GM12878 (cell line): ENCODE results near the gene MYH6. TPM values are rescaled to one million over a fixed set of nuclear protein-coding genes. Genes with fewer than 3 reads are reported as not detected.

ENCODE experiments used
- ATAC-seq: fragments of 200-7000 bp; cut with Tn5 transposase; 3 replicates; pipeline ENCODE4 v1.9.1; 2020; ENCODE audit warnings: mild to moderate bottlenecking, moderate library complexity
- BruUV-seq: library from RNA; stranded (reverse); fragments of 400-500 nt; replicated peaks from 2 replicates; lab custom pipeline; 2021; lab: Mats Ljungman, UMichigan
- CTCF ChIA-PET: fragments of 300-600 bp; sonication (Branson Sonifier 250); formaldehyde crosslinking; extraction: SDS; loops from one replicate; lab custom pipeline; 2021; ENCODE audit warnings: inconsistent platforms; lab: Yijun Ruan, JAX
- POLR2A ChIA-PET: fragments of 350-600 bp; formaldehyde crosslinking; extraction: SDS; loops from one replicate; lab custom pipeline; 2021; ENCODE audit warnings: inconsistent platforms; lab: Charles Lee
- RAD21 ChIA-PET: fragments of 300-600 bp; sonication (Branson Sonifier 250); formaldehyde crosslinking; loops from one replicate; lab custom pipeline; 2023; ENCODE audit warnings: antibody characterized with exemption; ENCODE audit not compliant: unreplicated experiment; lab: Charles Lee
- SMC1A ChIA-PET: fragments of 300-600 bp; sonication (Branson Sonifier 250); formaldehyde crosslinking; loops from one replicate; lab custom pipeline; 2023; ENCODE audit not compliant: unreplicated experiment, uncharacterized antibody; lab: Charles Lee
- DNase-seq: peaks from one replicate; pipeline ENCODE4 v3.0.0-alpha.2; 2011; ENCODE audit warnings: low read depth, low spot score
- FAIRE-seq: peaks from 3 replicates; lab custom pipeline; 2011; peaks lifted over from hg19 to GRCh38; lab: Jason Lieb, UNC
- H2AFZ ChIP-seq: 2 replicates; pipeline ENCODE4 v1.6.0; 2011; ENCODE audit warnings: low read depth, low read length, control low read depth; ENCODE audit not compliant: control insufficient read depth
- H3K27ac ChIP-seq: 2 replicates; pipeline ENCODE4 v1.5.1; 2011; ENCODE audit warnings: control low read depth; ENCODE audit not compliant: control insufficient read depth, insufficient read depth
- H3K27me3 ChIP-seq, 2 experiments: replicated peaks in 1 of 2; 2 replicates each; pipeline versions ENCODE4 v1.6.0 to v1.6.1; 2011; ENCODE audit warnings: low read length in 1 of 2; ENCODE audit not compliant: control insufficient read depth in 2 of 2, insufficient read depth in 2 of 2
- H3K36me3 ChIP-seq, 2 experiments: 2 replicates each; pipeline ENCODE4 v1.5.1; 2011; ENCODE audit warnings: low read length in 1 of 2; ENCODE audit not compliant: control insufficient read depth in 2 of 2, insufficient read depth in 2 of 2
- H3K4me1 ChIP-seq: 2 replicates; pipeline ENCODE4 v1.6.1; 2011; ENCODE audit warnings: mild to moderate bottlenecking, low read length, moderate library complexity, mixed read lengths; ENCODE audit not compliant: control insufficient read depth, insufficient read depth
- H3K4me2 ChIP-seq: 2 replicates; pipeline ENCODE4 v1.6.0; 2011; ENCODE audit warnings: control low read depth; ENCODE audit not compliant: control insufficient read depth, insufficient read depth
- H3K4me3 ChIP-seq: fragments of 200-600 bp; sonication (generic); 2 replicates; pipeline ENCODE4 v1.5.1; 2016
- H3K79me2 ChIP-seq: 2 replicates; pipeline ENCODE4 v1.6.0; 2011; ENCODE audit warnings: low read length; ENCODE audit not compliant: control insufficient read depth, insufficient read depth
- H3K9ac ChIP-seq: 2 replicates; pipeline ENCODE4 v1.8.0; 2011; ENCODE audit warnings: low read length, control low read depth, mixed read lengths; ENCODE audit not compliant: control insufficient read depth, insufficient read depth
- H3K9me3 ChIP-seq: replicated peaks from 3 replicates; pipeline ENCODE4 v1.5.1; 2011; ENCODE audit warnings: mild to moderate bottlenecking, low read length; ENCODE audit not compliant: control insufficient read depth, insufficient read depth
- H4K20me1 ChIP-seq: 2 replicates; pipeline ENCODE4 v1.6.0; 2011; ENCODE audit not compliant: control insufficient read depth, insufficient read depth
- CEBPB ChIP-seq, 2 experiments: fragments of 150-350 bp in 1 of 2; IDR thresholded peaks; 2 replicates each; pipeline ENCODE4 v1.6.1; 2012 to 2014; ENCODE audit warnings: low read depth in 2 of 2, low read length in 2 of 2, borderline replicate concordance in 1 of 2, inconsistent platforms in 1 of 2
- CEBPZ ChIP-seq: fragments of 150-350 bp; IDR thresholded peaks from 2 replicates; pipeline ENCODE4 v1.6.1; 2016; ENCODE audit warnings: low read depth, low read length
- CHD1 ChIP-seq: IDR thresholded peaks from 2 replicates; pipeline ENCODE4 v1.6.1; 2012; ENCODE audit warnings: low read depth, low read length, improper control_type of control experiment
- CREM ChIP-seq: IDR thresholded peaks from 2 replicates; pipeline ENCODE4 v1.6.1; 2014; ENCODE audit warnings: antibody characterized with exemption, low read depth
- DPF2 ChIP-seq: fragments of 450-650 bp; IDR thresholded peaks from 2 replicates; pipeline ENCODE4 v1.6.1; 2017; ENCODE audit warnings: mild to moderate bottlenecking
- E2F8 ChIP-seq: fragments of 450-650 bp; IDR thresholded peaks from 2 replicates; pipeline ENCODE4 v1.6.1; 2018; ENCODE audit warnings: mild to moderate bottlenecking, low read depth, moderate library complexity; ENCODE audit not compliant: partially characterized antibody
- EP300 ChIP-seq, 2 experiments: fragments of 150-350 bp in 1 of 2; IDR thresholded peaks; 2 replicates each; pipeline ENCODE4 v1.6.1; 2011 to 2012; ENCODE audit warnings: low read depth in 2 of 2, low read length in 2 of 2, borderline replicate concordance in 1 of 2, improper control_type of control experiment in 1 of 2, inconsistent platforms in 1 of 2; ENCODE audit not compliant: control insufficient read depth in 1 of 2
- LARP7 ChIP-seq: fragments of 450-650 bp; IDR thresholded peaks from 2 replicates; pipeline ENCODE4 v1.6.1; 2017; ENCODE audit warnings: mild to moderate bottlenecking
- SMAD1 ChIP-seq: fragments of 450-650 bp; IDR thresholded peaks from 2 replicates; pipeline ENCODE4 v1.6.1; 2018; ENCODE audit warnings: mild to moderate bottlenecking, low read depth; ENCODE audit not compliant: partially characterized antibody
- SREBF1 ChIP-seq: IDR thresholded peaks from 2 replicates; pipeline ENCODE4 v1.6.1; 2012; ENCODE audit warnings: mild to moderate bottlenecking, low read length
- TAF1 ChIP-seq: IDR thresholded peaks from 2 replicates; pipeline ENCODE4 v1.6.1; 2011; ENCODE audit warnings: mild to moderate bottlenecking, low read depth, low read length, borderline replicate concordance
- ZBED1 ChIP-seq: IDR thresholded peaks from 2 replicates; pipeline ENCODE4 v1.6.1; 2016; ENCODE audit warnings: borderline replicate concordance
- ZBTB4 ChIP-seq: fragments of 450-650 bp; formaldehyde crosslinking; IDR thresholded peaks from 2 replicates; pipeline ENCODE4 v1.4.0; 2022; ENCODE audit warnings: mild to moderate bottlenecking, moderate library complexity
- WGBS: methylation state at CpG from one replicate; pipeline ENCODE4 v1.1.6; 2016; ENCODE audit warnings: low lambda C conversion rate; ENCODE audit not compliant: insufficient replicate concordance, insufficient coverage; ENCODE audit errors: missing lambda C conversion rate; 5-methylcytosine and 5-hydroxymethylcytosine counted together
- in situ Hi-C: fragments of 300-500 bp; cut with MboI; formaldehyde crosslinking; loops from 9 replicates; pipeline ENCODE4 v1.14.3; 2018; ENCODE audit warnings: mixed read lengths
- intact Hi-C: fragments of 100-400 bp; cut with micrococcal nuclease; formaldehyde crosslinking; loops from one replicate; pipeline ENCODE4 v1.14.2; 2022; ENCODE audit not compliant: unreplicated experiment
- polyA plus RNA-seq, 11 experiments: library from polyadenylated mRNA; depleted of rRNA in 4 of 11; unstranded in 6 of 11; stranded (reverse) in 5 of 11; fragments of >200 nt; fragmentation: Nextera tagmentation in 4 of 11; fragmentation: Illumina TruSeq in 1 of 11; extraction: Ambion mirVana in 4 of 11; extraction: Trizol in 1 of 11; gene quantifications; 1 replicate in 1 of 11; 2 replicates in 10 of 11; pipeline versions ENCODE4 v1.2.1 to v1.2.3, GENCODE V29; 2011 to 2016; ENCODE audit warnings: inconsistent platforms in 2 of 11, missing spikeins in 2 of 11, low read depth in 1 of 11
- total RNA-seq, 4 experiments: library from RNA; depleted of rRNA in 3 of 4; stranded (reverse); fragments of >200 nt in 3 of 4; fragmentation: Illumina TruSeq in 1 of 4; extraction: Trizol in 1 of 4; gene quantifications; 2 replicates each; pipeline versions ENCODE4 v1.2.1 to v1.2.3, GENCODE V29; 2013 to 2021
- TF ChIP-seq, protein P1 (sequence below): IDR thresholded peaks from 2 replicates; pipeline ENCODE4 v1.6.1; 2011; ENCODE audit warnings: low read depth, mild to moderate bottlenecking, low read length, moderate library complexity, borderline replicate concordance; ENCODE audit errors: extremely low read depth

The MYH6 gene
- total and polyA plus RNA-seq, 10 of the 15 experiments (the other 5 are each of a cell fraction or from before 2014, with no cell fraction given) = 0.01 to 0.84 (median 0.05) TPM; not detected in 7

DNA sequence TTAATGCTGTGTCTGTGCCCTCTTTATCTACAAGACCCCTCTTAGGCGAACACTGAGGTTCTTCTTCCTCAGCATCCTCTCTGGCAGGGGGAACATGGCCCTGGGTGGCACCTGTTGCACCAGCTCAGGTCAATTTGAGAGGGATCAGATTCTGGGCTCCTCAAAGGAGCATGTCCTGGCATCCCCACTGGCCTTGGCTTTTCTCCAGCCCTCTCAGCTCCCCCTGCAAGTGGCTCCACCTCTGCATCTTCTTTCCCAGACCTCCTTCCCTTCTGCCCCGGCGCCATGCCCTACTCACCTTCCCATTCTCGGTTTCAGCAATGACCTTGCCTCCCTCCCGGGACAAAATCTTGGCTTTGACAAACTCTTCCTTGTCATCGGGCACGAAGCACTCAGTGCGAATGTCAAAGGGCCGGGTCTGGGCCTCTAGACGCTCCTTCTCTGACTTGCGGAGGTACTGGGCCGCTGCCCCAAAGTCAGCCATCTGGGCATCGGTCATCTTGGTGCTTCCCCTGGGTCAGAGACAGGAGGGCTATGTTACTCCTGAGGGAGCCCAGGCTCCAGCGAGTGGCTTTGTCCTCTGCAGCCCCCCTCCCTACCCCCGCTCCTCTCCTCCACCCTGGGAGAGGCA, 1.2 kb downstream of the MYH6 start:
- Histone ChIP-seq H3K27me3 (peaks cover 0 to 3% of the 10 kb centered on the region in 2 experiments; a peak in 3 of 4 replicates), H3K79me2 (no peaks in the 10 kb centered on the region), H3K27ac (no peak overlapping the region), H3K9ac (no peak overlapping the region), H3K4me3 (no peak overlapping the region), H3K36me3 (no peaks in the 10 kb centered on the region), H2AFZ (no peak overlapping the region), H3K4me1 (no peaks in the 10 kb centered on the region), H3K4me2 (no peak overlapping the region), H4K20me1 (no peaks in the 10 kb centered on the region), H3K9me3 (no peaks in the 10 kb centered on the region)
- FAIRE-seq (no peak), DNase-seq (no peak), ATAC-seq (no peak)
- in situ Hi-C loops (no loop called here), intact Hi-C loops (no loop called here)
- 41% methylated on average over 15 of the region's 15 CpGs for WGBS
- ChIA-PET RAD21 (no interaction called here), CTCF (no interaction called here), POLR2A (no interaction called here), SMC1A (no interaction called here)
- no TSS peak for BruUV-seq
- TF ChIP-seq, protein P1, sequence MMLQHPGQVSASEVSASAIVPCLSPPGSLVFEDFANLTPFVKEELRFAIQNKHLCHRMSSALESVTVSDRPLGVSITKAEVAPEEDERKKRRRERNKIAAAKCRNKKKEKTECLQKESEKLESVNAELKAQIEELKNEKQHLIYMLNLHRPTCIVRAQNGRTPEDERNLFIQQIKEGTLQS = no peak
- TF ChIP-seq ZBTB4 (CRISPR knock-in tag) (no peak), CHD1 (no peak), TAF1 (no peak), E2F8 (no peak), CEBPZ (no peak), CEBPB (IDR thresholded peaks at IDR 0.05; ENCODE audit: borderline replicate concordance in 1 of 2, low read depth in 2 of 2, low read length in 2 of 2) (no peak), EP300 (IDR thresholded peaks at IDR 0.05; ENCODE audit: borderline replicate concordance in 1 of 2, control insufficient read depth in 1 of 2, low read depth in 2 of 2, low read length in 2 of 2) (no peak), DPF2 (no peak), CREM (no peak), ZBED1 (no peak), LARP7 (no peak), SMAD1 (no peak), SREBF1 (no peak)
